Adipocyte (in vitro differentiated cells): Measurements from ENCODE around the gene HOXA6.

Experiments used
- DNase-seq: peaks from one replicate; pipeline ENCODE4 v3.0.0-alpha.2; 2015; ENCODE audit warnings: low read depth
- H3K27me3 ChIP-seq: replicated peaks from 2 replicates; pipeline ENCODE4 v1.7.0; 2013; ENCODE audit warnings: mild to moderate bottlenecking, low read length, moderate library complexity; ENCODE audit not compliant: control insufficient read depth, insufficient read depth
- H3K36me3 ChIP-seq: 2 replicates; pipeline ENCODE4 v1.7.0; 2013; ENCODE audit warnings: low read length, mild to moderate bottlenecking, moderate library complexity; ENCODE audit not compliant: control insufficient read depth, insufficient read depth, severe bottlenecking
- H3K4me1 ChIP-seq: 2 replicates; pipeline ENCODE4 v1.7.0; 2013; ENCODE audit warnings: mild to moderate bottlenecking, low read length, moderate library complexity; ENCODE audit not compliant: control insufficient read depth, insufficient read depth
- H3K4me3 ChIP-seq: 2 replicates; pipeline ENCODE4 v1.7.0; 2013; ENCODE audit warnings: mild to moderate bottlenecking, low read length, moderate library complexity
- H3K9ac ChIP-seq: 2 replicates; pipeline ENCODE4 v1.7.0; 2013; ENCODE audit warnings: mild to moderate bottlenecking, low read length, moderate library complexity
- H3K9me3 ChIP-seq: 2 replicates; pipeline ENCODE4 v1.7.0; 2013; ENCODE audit warnings: mild to moderate bottlenecking, low read length, moderate library complexity; ENCODE audit not compliant: control insufficient read depth

HOXA6 gene

DNA sequence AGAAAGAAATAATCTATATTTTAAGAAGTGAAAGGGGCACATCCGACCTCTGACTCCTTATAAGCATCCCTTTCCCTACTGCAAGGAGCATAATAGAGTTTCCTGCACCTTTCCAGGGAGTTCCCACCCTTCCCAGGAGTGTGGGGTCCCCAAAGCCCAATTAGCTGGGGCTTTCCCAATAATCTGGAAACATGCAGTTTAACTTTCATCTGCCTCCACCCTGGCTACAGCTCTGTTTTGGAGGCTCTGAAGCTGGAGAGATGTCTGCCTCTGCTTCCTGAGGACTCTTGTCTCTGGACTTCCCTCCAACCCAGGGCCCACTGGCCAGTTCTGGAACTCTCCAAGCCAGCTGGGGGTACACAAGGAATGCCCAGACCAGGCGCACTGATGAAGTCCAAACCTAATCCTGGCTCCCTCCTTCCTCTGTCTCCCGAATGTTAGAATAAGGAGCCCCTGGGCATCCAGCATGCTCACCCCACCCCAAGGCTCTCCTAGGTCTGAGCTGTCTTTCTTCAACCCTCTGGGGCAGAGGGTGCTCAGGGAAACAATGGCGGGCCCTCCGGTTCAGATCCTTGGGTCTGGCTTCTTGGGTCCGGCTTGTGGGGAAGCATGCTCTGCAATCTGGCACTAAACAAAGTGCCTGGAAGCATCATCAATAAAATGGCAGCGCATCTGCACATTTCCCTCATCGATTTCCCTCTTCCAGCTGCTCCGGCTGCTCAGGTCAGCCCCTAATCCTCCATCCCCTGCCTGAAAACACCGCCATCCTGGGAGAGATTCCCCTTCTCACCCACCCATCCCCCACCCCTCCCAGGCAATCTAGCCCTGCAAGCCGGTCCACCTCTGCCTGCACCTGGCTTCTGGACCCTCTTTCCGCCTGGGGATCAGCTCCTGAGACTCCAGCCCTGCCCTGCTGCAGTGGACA, 30.4 kb downstream of the HOXA6 start:
- Histone ChIP-seq H3K27me3 (no peaks in the 10 kb centered on the region), H3K9me3 (no peaks in the 10 kb centered on the region), H3K4me3 (peak overlapping the region; percentile 67), H3K36me3 (peaks cover 16% of the 10 kb centered on the region), H3K4me1 (peaks cover 57% of the 10 kb centered on the region), H3K9ac (peak overlapping the region; percentile 77)
- DNase-seq: no peak

DNA sequence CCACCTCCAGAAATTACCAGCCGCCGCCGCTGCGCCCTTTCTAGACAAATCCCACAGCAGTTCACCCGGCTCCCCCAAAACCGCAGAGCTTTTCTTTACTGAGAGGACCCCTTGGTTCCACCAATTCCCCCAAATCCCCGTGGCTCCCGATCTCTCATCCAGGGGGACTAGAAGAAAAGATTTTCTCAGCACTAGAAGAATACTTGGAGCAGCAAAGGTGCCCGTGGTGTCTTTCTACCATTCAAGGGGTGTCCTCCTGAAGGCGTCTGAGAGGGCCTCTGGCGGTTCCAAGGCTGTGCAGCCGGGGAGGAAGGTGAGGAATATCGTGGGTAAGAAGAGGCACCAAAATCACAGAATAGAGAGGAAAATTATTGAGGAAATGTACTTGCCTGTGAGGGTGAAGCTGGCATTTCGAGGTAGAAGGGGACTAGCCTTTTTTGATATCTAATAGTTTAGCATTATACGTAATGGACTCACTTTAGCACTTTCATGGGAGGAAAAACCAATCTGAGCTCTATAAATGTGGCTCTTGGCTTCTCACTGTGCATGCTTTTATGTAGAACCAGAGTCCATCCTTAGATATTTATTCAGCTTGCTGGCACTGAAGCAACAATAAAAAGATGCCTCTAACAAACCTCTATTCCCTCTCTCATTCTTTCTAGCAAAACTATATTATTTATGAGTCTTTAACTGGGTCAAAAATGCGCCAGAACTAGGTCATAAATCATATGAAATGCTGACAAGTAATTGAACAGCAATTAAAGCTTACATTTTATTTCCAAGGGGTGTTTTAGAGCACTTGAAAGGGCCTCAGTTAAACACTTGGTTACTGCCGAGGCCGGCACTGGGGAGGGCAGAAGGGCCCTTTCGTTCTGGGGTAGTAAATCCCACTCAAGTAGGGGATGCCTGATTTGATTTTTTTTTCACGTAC, 31.3 kb downstream of the HOXA6 start:
- peaks cover 65% of the 10 kb centered on the region for H3K4me1 ChIP-seq
- H3K36me3 ChIP-seq: peaks cover 9% of the 10 kb centered on the region
- H3K27me3 ChIP-seq: no peaks in the 10 kb centered on the region
- peak overlapping the region; percentile 77 for H3K9ac ChIP-seq
- DNase-seq: no peak
- no peaks in the 10 kb centered on the region for H3K9me3 ChIP-seq
- peak overlapping the region; percentile 67 for H3K4me3 ChIP-seq

DNA sequence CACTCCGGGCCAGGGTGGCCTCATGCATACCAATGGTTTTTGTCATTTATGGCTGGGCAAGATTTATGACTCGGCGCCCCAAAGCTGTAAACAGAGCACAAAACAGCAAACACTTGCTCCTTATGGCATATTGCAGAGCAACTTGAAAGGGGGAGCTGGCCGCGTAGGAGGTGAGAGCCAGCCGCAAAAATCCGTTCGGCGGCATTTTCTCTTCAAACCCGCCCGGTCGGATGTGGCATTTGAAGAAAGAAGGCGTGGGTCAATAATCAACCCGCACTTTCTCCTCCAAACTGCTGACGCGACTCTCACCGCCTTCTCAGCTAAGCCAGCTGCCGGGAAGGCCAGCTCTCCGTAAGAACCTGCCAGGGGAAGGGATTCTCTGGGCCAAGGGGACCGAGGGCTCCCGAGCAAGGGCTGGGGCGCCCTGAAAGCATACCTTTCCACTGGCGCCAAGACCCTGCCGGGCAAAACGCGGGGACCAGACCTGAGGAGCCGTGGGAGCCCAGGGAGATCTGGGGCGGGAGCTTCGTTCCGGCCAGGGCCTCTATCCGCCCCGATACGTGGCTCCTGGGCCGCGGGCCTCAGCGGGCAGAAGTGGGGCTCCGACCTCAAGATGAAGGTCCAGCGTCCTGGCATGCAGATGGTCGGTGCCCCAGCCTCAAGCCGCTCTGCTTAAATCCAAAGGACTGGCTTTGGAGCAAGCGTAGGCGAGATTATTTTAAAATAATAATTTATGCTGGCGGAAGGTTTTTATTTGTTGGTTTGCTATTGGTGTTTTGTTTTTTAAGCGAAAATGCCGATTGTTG, 32.1 kb downstream of the HOXA6 start:
- H3K4me1 ChIP-seq: peaks cover 64% of the 10 kb centered on the region
- H3K4me3 ChIP-seq: peak overlapping the region; percentile 67
- H3K36me3 ChIP-seq: peaks cover 9% of the 10 kb centered on the region
- H3K9ac ChIP-seq: peak overlapping the region; percentile 77
- H3K27me3 ChIP-seq: no peaks in the 10 kb centered on the region
- no peaks in the 10 kb centered on the region for H3K9me3 ChIP-seq
- no peak for DNase-seq

GRCh38 chr7:27114881-27115220, 32.7 kb downstream of the HOXA6 start:
- Histone ChIP-seq H3K4me3 (peak overlapping the region; percentile 67), H3K36me3 (peaks cover 9% of the 10 kb centered on the region), H3K4me1 (peaks cover 64% of the 10 kb centered on the region), H3K27me3 (no peaks in the 10 kb centered on the region), H3K9me3 (no peaks in the 10 kb centered on the region), H3K9ac (no peak overlapping the region)
- DNase-seq: no peak

GRCh38 chr7:27113991-27114769, 33.4 kb downstream of the HOXA6 start:
- peaks cover 9% of the 10 kb centered on the region for H3K36me3 ChIP-seq
- H3K4me3 ChIP-seq: peak overlapping the region; percentile 45
- peaks cover 66% of the 10 kb centered on the region for H3K4me1 ChIP-seq
- no peaks in the 10 kb centered on the region for H3K9me3 ChIP-seq
- peak overlapping the region; percentile 65 for H3K9ac ChIP-seq
- no peak for DNase-seq
- H3K27me3 ChIP-seq: no peaks in the 10 kb centered on the region

- peak overlapping the region; percentile 66 for H3K4me3 ChIP-seq
These were observed 34.3 kb downstream of the HOXA6 start for GRCh38 chr7:27112955-27113949.

GRCh38 chr7:27112361-27112760, 35.2 kb downstream of the HOXA6 start:
- H3K9ac ChIP-seq: peak overlapping the region; percentile 81
- peak overlapping the region; percentile 66 for H3K4me3 ChIP-seq
- H3K27me3 ChIP-seq: no peaks in the 10 kb centered on the region
- peaks cover 67% of the 10 kb centered on the region for H3K4me1 ChIP-seq
- no peak for DNase-seq
- no peaks in the 10 kb centered on the region for H3K9me3 ChIP-seq
- H3K36me3 ChIP-seq: peaks cover 2% of the 10 kb centered on the region

More at GRCh38 chr7:27112955-27113949, 34.3 kb downstream of the HOXA6 start:
- peaks cover 7% of the 10 kb centered on the region for H3K36me3 ChIP-seq
- peak overlapping the region; percentile 81 for H3K9ac ChIP-seq
- peaks cover 67% of the 10 kb centered on the region for H3K4me1 ChIP-seq
- H3K9me3 ChIP-seq: no peaks in the 10 kb centered on the region
- no peaks in the 10 kb centered on the region for H3K27me3 ChIP-seq
- DNase-seq: no peak

DNA sequence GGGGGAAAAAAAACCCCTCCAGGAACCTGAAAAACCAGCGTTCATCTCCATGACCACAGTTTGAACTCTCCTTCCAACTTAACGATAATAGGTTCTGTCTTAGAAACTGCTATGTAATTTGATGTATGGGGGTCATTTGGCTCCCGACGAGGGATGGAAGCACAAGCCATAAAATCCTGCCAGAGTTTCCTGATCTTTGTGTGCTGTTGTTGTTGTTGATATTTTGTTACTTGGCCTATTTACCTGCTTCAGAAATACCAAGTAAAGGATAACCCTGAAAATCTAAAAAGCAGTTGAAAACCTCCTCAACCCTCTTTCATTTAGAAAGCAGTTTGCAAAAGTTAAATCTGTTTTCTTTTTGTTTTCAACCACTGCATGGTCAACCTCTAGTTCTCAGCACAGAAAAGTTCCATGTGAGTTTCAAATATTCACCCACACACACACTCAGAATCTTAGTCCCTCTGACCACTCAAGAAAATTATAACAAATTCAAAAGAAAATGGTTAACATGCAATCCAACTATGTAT, 35.8 kb downstream of the HOXA6 start:
- H3K4me1 ChIP-seq: peaks cover 61% of the 10 kb centered on the region
- peak overlapping the region; percentile 81 for H3K9ac ChIP-seq
- no peak for DNase-seq
- H3K4me3 ChIP-seq: peak overlapping the region; percentile 66
- no peaks in the 10 kb centered on the region for H3K36me3 ChIP-seq
- no peaks in the 10 kb centered on the region for H3K27me3 ChIP-seq
- no peaks in the 10 kb centered on the region for H3K9me3 ChIP-seq

DNA sequence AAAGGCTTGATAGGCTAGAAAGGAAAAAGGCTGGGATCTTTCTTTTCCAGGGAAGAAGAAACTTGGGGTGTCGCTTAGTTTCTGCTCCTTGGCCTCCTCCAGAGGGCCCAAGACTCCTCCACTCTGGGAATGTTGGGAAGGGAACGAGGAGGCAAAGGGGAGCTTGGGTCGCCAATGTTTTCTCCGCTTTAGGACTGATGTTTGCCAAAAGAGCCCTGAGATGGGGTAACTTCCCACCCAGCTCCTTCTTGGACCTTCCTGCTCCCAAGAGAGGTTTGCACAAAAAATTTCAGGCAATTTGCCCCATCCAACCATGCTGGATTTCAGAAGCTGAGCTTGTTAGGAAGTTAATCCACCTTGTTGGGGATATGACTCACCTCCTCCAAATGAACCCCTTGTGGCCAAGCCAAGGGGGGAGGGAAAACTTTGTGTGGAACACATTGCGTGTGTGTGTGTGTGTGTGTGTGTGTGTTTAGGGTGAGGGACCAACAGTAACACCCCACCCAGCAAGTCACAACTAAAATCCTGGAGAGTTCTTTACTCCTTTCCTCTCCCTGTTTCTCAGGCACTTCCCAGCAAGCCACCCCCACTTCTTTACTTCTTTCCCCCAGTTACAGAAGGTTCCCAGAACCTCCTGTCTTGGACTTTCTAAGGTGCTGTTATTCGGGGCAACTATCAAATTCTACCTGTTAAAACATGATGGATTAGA, 36.4 kb downstream of the HOXA6 start:
- H3K9me3 ChIP-seq: no peaks in the 10 kb centered on the region
- no peaks in the 10 kb centered on the region for H3K36me3 ChIP-seq
- H3K4me1 ChIP-seq: peaks cover 61% of the 10 kb centered on the region
- no peaks in the 10 kb centered on the region for H3K27me3 ChIP-seq
- peak overlapping the region; percentile 55 for H3K4me3 ChIP-seq
- peak overlapping the region; percentile 81 for H3K9ac ChIP-seq
- DNase-seq: no peak
